GM20431 (cell line): ENCODE results near the gene SNCA.

Source experiments
- in situ Hi-C: fragments of 300-500 bp; cut with MseI, MboI; formaldehyde crosslinking; loops from one replicate; pipeline ENCODE4 v1.15.0; 2020; ENCODE audit warnings: low sequenced_read_pairs; ENCODE audit not compliant: unreplicated experiment

SNCA gene

DNA sequence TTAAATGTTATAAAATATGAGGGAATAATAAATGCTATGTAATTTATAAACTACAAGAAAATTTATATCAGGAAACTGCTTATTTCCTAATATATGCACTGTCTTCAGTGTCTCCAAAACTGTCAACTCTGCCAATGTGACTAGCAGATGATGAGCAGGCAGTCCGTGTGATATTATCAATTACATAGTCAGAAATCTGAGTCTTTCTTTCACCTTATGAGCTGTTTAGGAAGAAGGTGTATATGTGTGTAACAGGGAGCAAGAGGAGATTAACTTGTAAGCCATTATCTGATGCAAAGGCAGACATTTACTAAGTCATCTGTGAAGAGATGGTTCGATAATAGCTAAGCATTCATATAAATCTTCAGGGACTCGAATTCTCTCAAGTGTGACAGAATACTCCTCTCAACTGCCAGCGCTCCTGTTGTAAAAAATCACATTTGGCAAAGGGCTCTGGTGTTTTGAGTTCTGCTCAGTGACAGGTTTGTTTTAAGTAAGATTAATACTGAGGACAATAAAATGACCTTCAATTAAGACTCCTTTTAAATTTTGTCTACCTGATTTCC lies 79.7 kb downstream of the SNCA start:
- in situ Hi-C loops = no loop called here

DNA sequence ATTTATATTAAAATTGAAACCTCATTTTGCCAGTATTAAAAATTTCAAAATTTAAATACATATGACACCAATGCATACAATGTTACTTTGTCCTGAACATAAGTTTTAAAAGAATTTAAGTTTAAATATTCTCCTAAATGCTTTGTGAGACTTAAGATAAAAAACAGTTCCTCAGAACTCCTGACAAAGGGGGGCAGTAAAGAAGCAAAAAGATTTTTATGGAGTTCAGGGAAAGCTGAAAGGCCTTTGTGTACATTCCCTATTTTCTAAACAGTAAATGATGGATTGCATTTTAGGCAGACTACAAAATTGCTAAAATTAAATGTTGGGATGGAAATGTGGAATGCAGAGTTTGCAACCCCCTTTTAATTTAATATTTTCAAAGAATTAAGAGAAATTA lies 81.7 kb downstream of the SNCA start:
- in situ Hi-C loops = no loop called here

DNA sequence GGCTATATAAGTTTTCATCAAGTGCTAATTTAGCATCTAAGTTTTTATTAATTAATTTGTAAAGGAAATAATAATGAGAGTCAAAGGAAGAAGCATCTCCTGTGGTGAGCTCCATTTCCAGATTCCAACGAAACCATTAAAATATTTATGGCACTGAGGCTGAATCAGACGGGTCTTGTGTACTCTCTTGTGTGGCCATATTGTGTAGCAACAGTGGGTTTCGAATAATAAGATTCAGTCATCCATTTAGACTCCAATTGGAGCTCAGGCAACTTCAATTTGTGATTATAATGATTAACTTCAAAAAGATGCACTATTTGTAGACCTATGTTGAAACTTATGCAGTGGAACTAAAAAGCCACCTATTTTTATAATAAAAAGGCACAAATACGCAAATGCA lies 82.4 kb downstream of the SNCA start:
- in situ Hi-C loops = no loop called here

DNA sequence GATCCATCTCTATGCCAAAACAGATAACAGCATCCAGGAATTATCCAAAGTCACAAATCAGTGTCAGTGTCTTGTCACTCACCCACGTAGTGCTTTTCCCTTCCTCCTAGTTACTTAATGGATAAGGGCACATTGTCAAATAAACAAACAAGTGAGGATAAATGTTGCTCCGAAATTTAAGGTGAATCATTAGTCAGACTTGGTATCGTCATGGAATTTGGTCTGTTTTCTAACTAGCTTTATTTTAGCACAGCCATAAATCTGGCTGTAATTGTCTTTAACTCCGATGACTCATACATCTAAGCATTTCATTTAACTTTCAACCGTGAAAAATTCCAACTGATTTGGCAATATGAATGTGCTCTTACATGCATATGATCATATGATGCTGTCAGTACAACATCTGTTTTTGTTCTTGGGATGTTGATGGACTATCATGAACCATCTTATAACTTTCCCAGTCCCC lies 83.3 kb downstream of the SNCA start:
- in situ Hi-C loops = no loop called here

DNA sequence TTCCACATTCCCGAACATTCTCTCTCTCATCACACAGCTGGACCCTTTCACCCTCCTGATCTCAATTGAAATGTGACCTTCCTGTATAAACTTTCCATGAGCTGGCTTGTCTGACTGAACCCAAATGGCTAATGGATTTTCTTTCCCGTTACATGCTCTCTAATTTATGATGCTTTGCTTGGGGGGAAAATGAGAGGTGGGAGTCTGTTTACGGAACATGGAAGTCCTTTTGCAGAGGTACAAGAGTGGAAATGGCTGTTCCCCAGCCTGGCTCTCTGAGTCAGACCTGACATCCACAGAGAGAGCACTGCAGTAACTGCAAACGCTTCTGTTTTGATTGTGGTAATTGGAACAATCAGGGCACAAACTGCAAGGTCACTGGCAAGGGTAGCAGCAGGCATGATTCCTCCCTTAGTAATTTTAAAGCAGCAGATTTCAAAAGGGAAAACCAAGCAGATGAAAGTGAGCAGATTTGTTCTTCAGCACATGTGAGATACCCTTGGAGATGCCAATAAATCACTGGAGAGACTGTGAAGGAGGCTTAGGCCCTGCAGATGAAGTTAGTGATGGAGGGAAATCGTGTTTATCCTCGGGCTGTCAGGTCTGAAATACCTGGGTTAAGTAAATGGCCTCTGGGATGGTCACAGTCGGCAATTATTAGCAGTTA lies 83.9 kb downstream of the SNCA start:
- in situ Hi-C loops = no loop called here

DNA sequence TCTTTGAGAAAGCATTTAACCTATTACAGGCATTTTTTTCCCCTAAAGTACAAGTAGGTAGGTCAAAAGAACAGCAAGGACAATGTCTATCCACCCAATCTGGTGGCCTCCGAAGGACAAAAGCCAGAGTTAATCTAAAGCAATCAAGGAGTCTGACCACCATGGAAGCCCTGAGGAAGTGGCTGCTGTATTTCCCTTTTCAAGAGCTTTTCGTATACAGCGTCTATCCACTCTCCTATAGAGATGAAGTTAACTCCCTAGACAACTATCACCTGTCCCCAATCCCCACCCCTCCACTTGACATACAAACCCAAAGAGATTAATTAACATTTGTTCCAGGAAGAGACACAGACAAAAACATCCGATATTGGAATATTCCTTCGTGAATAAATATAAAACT lies 85.5 kb downstream of the SNCA start:
- in situ Hi-C loops = no loop called here

DNA sequence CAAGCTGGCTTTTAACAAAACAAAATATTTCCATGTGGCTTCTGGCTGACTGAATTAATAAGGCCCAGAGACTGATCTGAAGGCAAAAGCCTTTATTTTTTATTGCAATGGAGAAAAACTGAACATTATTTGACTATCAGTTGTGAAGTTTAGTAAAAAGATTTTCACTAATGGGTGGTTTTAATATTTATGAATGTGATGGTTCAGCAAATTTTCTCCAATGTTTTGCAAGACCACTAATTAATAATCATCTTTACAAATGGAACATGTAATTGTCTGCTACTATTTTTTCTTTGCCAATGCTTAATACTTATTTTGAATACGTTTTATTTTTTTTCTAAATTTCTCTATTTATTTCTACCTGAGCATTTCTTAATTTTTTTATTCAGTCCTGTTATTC lies 90.6 kb downstream of the SNCA start:
- in situ Hi-C loops = no loop called here

DNA sequence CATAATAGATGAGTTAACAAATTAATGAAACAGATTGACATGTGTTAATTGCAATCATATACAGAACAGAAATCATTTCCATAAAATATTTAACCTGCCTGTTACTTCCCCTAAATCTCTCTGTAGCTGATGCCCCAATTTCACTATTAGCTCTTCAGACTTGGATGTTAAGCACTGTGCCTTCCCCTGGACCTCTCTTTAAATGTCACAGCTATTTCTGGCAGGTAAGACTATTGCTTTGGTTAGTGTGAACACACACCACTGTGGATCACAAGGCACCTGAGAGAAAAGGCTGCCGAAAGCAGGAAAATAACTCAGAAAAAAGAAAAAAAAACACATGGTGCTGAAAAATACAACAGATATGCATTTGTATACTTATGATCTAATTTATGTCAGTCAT lies 91.3 kb downstream of the SNCA start:
- in situ Hi-C loops = no loop called here

DNA sequence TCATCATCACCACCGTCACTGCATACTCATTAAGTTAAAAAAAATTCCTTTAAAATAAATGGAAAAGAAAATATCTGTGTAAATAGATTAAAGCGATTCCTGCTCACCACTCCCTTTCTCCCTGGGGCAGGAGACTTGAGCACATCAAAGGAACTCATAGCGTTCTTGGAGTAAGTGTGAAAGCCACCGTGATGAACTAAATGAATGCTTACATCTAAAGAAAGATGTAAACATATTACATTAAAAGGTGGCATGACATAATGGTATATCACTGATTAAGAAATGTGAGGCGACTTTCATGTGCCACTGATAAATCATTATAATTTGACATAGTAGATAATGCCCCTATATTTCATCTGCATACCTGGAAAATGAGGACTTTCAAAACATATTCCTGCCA lies 92.0 kb downstream of the SNCA start:
- in situ Hi-C loops = no loop called here

DNA sequence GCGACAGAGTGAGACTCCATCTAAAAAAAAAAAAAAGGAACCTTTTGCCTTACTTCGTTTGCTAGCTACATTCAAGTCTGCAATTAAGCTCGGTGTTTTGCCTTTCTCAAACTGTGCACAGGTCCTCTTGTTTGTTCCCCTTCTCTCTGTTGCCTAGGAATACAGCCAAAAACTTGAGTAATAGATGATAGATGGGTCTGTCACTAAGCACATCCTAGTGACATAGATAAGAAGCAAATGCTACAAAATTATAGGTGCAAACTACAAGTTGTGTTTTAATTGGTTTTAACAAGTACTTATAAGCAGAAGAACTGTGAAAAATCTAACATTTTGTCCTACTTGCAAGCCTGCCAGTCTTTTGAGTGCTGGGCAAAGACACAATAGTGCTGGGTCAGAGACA lies 95.2 kb downstream of the SNCA start:
- in situ Hi-C loops = no loop called here

DNA sequence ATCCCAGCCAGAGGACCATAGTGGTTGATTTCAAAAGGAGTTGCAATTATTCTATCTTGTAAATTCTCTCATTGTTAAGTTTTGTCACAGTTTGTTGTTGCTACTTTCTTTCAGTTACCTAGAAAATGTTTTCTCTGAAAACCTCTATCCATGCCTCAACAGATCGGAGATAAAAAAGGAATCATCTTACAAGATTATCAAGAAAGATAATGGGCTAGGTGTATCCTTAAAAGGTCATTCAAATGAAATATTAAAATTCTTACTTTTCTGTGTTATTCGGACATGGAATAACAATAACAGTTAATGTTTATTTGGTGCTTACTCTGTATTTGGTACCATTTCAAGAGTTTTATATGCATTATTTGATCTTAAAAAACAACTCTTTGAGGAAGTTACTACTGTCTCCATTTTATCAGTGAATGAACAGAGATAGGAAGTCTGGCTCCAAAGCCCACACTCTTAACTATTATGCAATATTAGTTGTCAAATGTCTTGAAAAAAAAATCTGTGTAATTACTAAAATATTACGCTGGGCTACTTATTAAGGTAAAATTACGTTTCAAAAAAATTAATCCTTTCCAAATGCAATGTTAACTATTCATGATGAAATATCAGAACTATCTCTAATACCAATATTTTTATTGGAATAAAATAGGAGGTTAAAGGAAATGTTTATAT lies 97.5 kb downstream of the SNCA start:
- in situ Hi-C loops = no loop called here

DNA sequence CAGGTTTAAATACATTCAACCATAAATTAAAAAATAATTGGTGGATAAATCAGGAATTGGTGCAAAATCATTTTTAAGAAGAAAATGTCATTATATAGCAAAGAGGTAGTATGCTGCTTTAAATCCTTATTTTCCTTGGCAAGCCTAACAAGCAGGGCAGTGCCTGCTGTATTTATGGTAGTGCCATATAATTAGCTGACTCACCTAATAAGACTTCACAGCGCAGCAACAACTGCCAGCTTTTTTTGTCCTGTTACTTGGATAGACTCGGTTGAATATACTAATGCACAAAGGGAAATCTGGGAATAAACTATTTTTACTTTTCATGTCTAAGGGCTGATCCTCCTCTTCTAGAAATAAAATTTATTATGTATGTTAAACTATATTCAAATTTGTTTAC lies 99.1 kb downstream of the SNCA start:
- in situ Hi-C loops = no loop called here

DNA sequence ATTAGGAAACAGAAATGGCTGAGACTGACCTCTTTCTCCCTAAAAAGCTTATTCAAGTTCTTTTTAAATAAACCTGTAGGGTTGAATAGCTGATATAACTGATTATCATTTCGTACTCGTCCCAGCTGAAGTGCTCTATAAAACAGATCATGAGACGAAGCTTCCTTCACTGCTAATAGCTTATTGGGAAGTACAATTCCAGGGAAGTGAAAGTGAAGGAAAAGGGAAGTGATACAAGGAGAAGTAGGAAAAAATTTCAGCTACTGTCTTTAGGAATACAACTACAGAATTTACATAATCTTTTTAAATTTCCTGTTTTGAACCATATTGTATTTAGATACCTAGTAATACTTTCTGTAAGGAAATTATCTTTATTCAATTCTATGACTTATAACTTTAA lies 103.0 kb downstream of the SNCA start:
- in situ Hi-C loops = no loop called here

DNA sequence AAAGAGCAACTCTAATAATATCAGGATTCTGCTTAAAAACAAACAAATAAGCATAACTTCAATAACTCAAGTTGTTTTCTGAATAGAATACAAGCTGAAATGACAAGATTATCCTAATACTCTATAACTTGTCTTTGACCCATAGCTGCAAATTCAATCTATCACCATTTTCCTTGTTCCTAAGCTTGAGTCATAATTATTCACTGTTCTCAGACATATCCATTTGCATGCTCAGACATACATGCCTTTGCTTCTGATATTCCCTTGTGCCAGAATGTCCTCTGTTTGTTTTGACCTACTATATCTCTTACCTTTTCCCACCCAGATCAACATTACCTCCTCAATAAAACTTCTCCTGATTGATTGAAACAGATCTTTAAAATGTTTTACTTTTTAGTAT lies 109.7 kb downstream of the SNCA start:
- in situ Hi-C loops = no loop called here

DNA sequence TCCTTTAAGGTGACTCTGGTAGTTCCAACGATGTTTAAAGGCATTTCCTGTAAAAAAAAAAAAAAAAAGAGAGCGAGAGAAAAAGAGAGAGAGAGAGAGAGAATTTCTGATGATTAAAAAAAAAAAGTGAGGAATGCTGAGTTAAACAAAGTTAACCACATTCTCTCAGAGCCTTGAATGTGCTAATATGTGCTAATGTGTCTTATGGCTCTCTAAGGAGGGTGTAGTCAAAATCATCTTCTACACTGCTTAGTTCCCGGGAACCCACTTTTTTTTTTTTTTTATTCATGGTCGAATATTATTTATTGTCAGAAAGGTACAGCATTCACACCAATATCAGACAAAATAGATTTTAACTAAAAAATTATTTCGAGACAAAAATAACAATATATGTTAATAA lies 111.7 kb downstream of the SNCA start:
- in situ Hi-C loops = no loop called here

DNA sequence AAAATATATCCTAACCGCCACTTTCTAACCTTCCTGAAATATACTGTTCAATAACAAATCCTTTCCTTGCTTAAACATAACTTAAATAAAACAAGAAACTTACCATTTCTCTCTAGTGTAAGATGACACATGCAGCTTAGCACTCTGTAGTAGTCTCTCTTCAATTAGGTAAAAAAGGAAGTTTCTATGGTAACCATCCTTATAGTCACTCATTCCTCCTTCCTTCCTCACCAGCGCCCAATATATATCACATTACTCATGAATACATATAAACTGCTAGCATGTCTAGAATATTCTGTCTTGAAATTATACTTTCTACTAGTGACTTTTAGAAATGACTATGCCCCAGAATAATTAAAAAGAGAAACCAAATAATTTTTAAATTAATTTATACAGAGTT lies 112.2 kb downstream of the SNCA start:
- in situ Hi-C loops = no loop called here

DNA sequence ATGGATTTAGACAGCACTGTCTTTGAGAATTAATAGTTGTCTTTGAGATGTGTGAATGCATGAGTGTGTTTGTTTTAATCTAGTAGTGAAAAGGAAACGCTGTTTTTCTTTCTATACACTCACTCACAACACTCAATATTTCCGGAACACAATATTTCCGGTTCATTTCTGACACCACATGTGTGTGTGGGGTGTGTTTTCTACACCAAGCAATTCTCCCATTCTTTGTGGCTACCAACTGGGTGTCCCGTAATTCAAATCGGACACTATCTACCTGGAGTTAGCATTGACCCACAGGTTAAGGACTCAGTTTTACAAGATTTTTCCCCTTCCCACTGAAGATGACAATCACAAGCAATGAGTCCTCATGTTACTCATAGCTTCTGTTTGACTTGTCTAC lies 113.9 kb downstream of the SNCA start:
- in situ Hi-C loops = no loop called here

DNA sequence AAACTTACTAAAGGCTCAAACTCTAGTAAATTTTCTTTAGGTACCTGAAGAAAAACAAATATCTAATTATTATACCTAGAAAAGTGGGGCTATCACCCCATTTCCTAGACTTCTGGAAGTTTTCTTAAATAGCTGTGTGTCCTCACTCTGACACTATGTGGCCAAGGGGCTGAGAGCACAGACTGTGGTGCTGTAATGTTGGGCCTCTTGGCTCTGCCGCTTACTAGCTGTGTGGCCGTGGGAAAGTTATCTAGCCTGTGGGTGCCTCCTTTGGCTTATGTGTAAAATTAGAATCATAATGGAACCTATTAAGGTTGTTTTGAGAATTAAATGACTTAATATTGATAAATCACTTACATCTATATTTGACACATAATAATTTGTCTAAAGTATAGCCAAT lies 114.4 kb downstream of the SNCA start:
- in situ Hi-C loops = no loop called here

DNA sequence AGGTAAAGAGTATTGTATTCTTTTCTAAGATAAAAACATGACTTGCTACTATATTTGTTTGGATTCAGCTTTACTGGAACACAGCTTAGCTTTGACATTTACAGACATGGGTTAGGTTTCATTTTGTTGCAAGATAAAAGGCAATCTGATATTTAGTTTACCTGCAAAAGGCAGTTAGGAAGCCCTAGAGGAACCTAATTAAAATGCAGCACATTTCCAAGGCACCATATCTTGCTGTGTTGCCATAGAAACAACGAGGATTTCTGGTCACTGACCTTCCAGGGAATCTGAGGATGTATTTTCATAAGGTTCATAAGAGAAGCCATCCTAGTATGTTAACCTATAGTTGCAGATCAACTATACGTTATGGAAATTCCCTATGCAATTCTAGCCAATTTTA lies 116.0 kb downstream of the SNCA start:
- in situ Hi-C loops = no loop called here

DNA sequence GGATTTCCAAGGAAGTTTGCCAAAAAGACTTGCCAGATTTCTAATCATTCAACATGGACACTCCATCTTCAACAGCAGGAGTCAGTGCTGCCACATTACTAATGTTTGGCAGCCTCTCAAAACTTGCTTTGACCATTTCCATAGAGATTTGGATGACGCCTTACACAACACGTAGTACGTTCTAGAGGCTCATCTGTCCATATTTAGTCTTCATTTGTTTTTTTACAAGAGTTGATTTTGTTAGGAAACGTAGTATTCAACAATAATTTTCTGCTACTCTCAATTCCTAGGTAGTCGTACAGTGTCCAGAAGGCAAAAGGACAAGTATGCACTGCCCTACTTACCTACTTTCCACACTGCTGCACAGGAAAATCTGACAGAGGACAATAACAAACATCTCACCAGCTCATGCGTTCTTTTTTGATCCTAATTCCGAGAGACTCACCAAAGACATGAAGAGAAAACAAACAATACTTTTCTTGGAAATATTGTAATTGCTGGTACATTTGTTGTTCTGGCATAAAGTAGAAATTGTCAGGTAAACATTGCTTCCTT lies 117.3 kb downstream of the SNCA start:
- in situ Hi-C loops = no loop called here

DNA sequence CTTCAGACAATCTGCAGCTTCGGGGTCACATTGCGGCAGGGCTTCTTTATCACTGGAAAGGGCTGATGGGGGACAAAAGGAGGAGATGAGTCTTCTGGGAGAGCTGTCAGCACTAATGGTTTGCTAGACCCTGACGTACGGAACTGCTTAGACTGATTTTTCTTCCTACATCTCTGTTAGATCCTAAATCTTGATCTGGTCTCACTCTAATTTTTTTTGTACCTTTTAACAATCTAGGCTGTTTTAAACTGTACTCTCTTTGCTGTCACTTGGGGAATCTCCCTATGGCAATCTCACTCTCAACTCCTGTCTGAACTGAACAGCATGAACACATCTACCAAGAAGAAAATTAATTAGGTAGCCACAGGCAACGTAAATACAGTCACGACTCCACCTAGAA lies 120.1 kb downstream of the SNCA start:
- in situ Hi-C loops = no loop called here
